ENCODE data around the gene DHRS1.

DHRS1 gene

GRCh38 chr14:24308342-24309124 lies 9.0 kb upstream of the DHRS1 start:
- no peak for ATAC-seq

DNA sequence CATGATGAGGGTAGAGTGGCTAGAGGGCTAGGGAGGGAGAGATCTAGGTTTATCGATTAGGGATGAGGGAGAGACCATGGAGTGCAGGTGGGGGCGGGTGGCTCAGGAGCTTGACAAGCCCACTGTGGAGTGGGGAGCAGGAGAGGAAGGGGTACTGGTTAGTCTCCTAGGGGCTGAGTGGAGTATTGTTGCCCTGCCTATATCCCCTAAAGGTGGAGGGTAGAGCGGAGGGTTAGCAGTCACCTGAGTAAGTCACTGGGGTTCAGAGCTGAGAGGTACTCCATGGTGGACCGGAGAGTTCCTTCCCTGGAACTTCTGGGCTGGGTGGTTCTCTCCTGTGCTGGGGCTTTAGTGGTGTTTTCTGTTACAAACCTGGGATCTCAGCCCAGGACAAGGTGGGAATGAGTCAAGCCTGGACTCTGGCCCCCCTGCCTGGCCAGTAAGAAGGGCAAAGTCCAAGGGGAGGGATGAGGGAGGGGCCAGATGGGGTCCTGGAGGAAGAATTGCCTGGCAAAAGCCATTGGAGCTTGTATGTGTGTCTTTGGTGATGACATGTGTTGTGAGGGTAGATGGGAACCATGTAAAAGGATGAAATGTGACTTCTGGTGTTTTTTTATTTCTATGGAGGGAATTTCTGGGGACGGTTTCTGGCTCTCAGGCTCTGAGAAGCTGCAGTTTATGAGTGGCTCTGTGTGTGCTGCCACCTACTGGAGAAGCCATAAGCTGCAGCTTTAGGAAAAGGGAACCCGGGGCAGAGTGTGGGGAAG lies 8.2 kb upstream of the DHRS1 start, which contains the start of gene CIDEB:
Gene CIDEB (minus strand): TSS at position 403 of the 767 bp plus-strand sequence. CDS start 119 bp downstream, at position 284.
- peak in 1 of 2 donors; percentile 14 for ATAC-seq

DNA sequence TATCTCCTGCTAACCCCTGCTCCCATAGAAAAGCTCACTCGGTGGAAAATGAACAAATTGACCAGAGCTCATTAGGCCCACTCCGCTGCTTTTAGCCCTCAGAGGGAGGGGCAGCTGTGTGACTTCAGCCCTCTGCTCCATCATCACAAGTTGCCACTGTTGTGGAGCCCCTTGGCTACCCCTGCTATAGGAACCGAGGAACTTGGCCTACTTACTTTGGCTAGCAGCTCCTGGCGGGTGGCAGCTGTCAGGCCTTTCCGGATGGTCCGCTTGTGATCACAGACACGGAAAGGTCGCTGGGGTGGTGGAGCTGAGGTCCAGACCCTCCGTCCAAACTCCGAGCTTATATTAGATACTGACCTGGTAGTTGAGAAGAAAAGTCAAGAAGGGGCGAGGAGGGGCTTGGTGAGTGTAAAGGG lies 7.6 kb upstream of the DHRS1 start:
- ATAC-seq: no peak

DNA sequence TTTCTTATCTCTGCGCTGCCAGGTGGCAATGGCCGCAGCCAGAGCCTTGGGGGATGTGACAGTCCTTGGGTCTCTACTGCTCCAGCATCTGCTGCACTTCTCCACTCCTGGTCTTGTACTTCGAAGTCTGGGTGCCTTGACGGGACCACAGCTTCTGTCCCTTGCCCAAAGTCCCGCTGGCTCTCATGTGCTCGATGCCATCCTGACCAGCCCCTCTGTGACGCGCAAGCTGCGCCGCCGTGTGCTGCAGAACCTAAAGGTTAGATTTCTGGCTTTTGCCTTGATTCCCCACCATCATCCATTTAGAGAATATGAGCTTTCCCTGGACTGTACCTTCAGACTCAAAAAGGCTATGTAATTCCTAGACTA lies 4.4 kb upstream of the DHRS1 start:
- ATAC-seq: no peak

DNA sequence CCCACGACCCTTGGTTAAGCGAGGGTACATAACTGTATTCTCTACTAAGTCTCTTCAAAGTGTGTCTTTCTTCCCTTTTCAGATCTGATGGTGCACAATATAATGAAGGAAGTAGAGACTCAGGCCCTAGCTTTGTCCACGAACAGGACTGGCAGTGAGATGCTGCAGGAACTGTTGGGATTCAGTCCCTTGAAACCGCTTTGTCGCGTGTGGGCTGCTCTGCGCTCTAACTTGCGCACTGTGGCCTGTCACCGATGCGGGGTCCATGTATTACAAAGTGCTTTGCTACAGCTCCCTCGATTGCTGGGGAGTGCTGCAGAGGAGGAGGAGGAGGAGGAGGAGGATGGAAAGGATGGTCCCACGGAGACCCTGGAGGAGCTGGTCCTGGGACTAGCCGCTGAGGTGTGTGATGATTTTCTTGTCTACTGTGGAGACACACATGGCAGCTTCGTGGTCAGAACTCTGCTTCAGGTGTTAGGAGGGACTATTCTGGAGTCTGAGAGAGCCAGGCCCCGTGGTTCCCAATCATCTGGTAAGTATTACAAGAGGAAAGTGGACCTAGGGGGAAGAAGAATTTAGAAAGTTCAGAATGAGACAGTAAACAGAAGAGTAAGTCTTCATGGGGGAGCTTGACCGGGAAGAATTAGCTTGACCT lies 873 bp upstream of the DHRS1 start:
- no peak for ATAC-seq

- peak in 1 of 2 donors; percentile 1 for ATAC-seq
These were observed 707 bp downstream of the DHRS1 start for GRCh38 chr14:24298892-24299254.

GRCh38 chr14:24297190-24297964 lies 2.2 kb downstream of the DHRS1 start:
- peak in 1 of 2 donors; percentile 4 for ATAC-seq

GRCh38 chr14:24296341-24297157 lies 3.0 kb downstream of the DHRS1 start:
- peak; percentile 88 to 90 for ATAC-seq

- no peak for ATAC-seq
These were observed 6.1 kb downstream of the DHRS1 start for GRCh38 chr14:24293525-24293924.

DNA sequence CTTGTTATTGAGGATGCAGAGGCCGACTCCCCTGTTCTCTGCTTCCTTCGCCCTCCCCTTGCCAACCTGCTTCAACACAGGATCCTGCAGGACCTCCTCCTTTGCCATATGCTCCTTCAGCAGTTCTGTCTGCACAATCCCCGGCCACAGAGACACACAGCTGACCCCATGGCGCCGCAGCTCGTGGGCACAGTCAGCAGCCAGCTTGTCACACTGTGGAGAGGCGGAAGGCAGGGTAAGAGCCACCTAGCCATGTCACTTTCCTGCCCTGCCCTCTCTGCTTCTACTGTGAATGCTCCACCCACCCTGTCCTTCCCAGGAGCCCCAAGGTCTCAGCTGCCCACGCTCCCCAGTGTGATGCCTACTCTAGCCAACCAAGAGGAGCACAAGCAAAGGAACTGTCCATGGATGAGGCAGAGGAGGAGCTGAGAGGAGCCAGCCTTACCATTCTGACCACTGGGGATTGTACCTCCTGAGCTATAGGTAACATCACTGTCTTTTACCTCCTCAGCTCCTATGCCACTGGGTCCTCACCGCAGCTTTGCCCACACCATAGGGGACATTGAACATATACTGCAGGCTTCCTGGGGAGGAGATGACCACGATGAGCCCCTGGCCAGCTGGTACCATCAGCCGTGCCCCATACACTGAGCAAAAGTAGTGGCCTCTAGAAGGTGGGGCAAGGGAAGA lies 7.3 kb downstream of the DHRS1 start:
- ATAC-seq: no peak

DNA sequence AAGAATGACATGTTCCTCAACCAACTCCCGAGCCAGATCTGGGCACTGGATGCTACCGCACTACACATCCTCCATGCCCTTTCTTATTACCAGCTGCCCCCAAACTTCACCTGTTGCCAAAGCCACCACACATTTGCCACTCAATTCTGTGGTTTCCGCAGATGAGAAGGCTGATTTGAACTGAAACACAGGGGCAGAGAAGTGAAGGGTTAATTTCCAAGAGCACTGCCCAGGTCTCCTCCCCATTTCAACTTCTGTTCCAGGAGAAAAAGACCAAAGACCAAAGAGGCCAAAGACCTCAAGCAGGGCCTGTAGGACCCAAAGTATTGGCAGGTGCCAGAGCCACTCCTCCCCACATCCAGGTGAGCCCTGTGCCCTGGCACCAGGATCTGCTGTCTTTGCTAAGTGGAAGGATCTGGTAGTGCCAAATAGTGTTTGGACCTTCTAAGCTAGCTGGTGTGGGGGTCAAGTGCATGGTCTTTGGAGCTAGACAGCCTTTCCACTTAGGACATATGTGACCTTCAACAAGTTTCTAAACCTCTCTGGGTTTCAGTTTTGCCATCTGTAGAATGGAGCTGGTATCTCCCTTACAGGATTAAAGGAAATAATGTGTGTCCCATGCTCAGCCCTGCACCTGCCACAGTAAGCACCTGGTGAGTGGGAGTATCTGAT lies 8.0 kb downstream of the DHRS1 start:
- ATAC-seq: no peak

GRCh38 chr14:24290746-24291145 lies 8.8 kb downstream of the DHRS1 start:
- no peak for ATAC-seq

- peak; percentile 99 for ATAC-seq
These were observed 9.8 kb downstream of the DHRS1 start for GRCh38 chr14:24289649-24290280.

- no peak for ATAC-seq
These were observed 12.6 kb downstream of the DHRS1 start for GRCh38 chr14:24286996-24287395.

DNA sequence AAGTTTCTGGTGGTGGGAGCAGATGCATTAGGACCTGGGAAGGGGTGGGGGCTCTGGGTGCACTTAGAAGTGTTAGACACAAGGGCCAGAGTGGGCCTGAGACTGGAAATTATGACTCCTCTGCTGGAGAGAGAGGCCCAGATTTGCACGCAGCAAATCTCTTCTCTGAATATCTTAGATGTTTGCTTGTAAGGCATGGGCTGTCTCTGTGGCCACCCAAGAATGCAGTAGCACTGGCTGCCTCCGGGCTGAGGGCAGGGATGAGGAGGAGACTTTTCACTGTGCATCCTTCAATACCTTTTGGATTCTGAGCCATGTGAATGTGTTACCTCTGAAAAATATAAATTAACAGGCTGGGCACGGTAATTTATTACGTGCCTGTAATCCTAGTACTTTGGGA lies 14.2 kb downstream of the DHRS1 start:
- ATAC-seq: no peak

DNA sequence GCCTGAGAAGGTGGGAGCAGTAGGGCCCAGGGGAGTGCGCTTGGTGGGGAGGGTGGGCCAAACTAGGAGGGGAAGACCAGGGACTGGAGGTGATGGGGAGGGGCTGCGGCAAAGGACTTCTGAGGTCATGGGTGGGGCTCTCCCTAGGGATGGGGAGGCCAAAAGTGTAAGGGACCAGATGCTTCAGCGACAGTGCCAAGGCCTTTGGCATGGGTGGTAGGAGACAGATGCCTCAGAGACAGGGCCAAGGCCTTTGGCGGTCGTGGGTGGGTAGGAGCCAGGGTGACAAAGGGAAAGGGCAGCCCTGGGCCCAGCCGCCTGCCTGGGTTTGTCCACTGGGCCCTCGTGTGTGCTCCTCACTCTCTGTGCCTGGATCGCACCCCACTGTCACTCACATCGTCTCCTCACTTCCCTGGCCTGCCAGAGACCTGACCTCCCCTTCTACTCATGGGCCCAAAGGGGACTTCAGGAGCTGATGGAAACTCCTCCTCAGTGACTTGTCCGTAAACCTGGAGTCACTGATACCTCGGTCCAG lies 15.0 kb downstream of the DHRS1 start:
- ATAC-seq: no peak

GRCh38 chr14:24283796-24284460 lies 15.7 kb downstream of the DHRS1 start:
- no peak for ATAC-seq

DNA sequence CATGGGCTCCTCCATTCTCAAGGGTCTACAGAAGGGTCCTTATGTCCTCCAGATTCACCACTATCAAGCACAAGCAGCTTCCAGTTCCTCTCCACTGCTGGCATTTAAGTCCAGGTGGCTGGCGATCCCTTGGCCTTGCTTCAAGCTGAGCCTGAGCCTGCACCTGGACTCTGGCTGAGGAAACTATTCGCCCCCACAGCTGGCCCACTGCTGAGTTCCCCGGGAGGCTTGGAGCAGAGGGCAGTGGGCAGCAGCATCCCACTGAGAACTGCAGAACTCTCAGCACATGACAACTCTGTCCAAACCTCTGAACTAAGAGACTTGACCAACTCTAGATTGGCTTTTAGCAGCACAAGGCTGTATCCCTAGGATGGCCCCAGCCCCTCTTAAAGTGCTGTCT lies 16.8 kb downstream of the DHRS1 start:
- ATAC-seq: no peak

- no peak for ATAC-seq
These were observed 17.9 kb downstream of the DHRS1 start for GRCh38 chr14:24281636-24282035.
